ENCODE data around the gene PPOX. TPM values are rescaled to one million over a fixed set of nuclear protein-coding genes. Genes with fewer than 3 reads are reported as not detected.

The PPOX gene
- total RNA-seq, 1 experiment from 2014 or later: 30.3 TPM

- POLR2A ChIA-PET: interaction anchor here (0.9 to 3.6 kb wide), 5 partner anchors 9 to 98 kb away, joined by 3 to 20 read pairs (median 4); partner anchors contain the start of genes B4GALT3, NDUFS2 and TOMM40L
- Mint-ChIP-seq H3K27ac (ENCODE audit: low read depth, unreplicated experiment) (no peak overlapping the region), H3K9me3 (ENCODE audit: unreplicated experiment) (no peaks in the 10 kb centered on the region), H3K4me1 (ENCODE audit: insufficient read depth, unreplicated experiment) (peaks cover 6% of the 10 kb centered on the region), H3K4me3 (ENCODE audit: unreplicated experiment) (no peak overlapping the region), H3K36me3 (ENCODE audit: insufficient read depth, unreplicated experiment) (peaks cover 40% of the 10 kb centered on the region), H3K27me3 (ENCODE audit: insufficient read depth, unreplicated experiment) (no peaks in the 10 kb centered on the region)
- no peak for TF ChIP-seq CTCF (IDR thresholded peaks at IDR 0.05; ENCODE audit: unreplicated experiment)
- CTCF ChIA-PET: interaction anchor here (0.8 to 18.5 kb wide), 7 partner anchors 9 to 168 kb away, joined by 3 to 444 read pairs (median 55); partner anchors contain the start of genes NDUFS2 and TOMM40L
- intact Hi-C loops (cut with micrococcal nuclease): no loop called here
- DNase-seq (ENCODE audit: unreplicated experiment): peak; percentile 79
- BruUV-seq (replicated peaks): no TSS peak
Observed at GRCh38 chr1:161216945-161217712, 50.9 kb downstream of the PPOX start.

GRCh38 chr1:161217831-161218230 is 51.6 kb downstream of the PPOX start:
- intact Hi-C loops (cut with micrococcal nuclease): no loop called here
- DNase-seq (ENCODE audit: unreplicated experiment): no peak
- Mint-ChIP-seq H3K27me3 (ENCODE audit: insufficient read depth, unreplicated experiment) (no peaks in the 10 kb centered on the region), H3K9me3 (ENCODE audit: unreplicated experiment) (no peaks in the 10 kb centered on the region), H3K4me1 (ENCODE audit: insufficient read depth, unreplicated experiment) (peaks cover 6% of the 10 kb centered on the region), H3K4me3 (ENCODE audit: unreplicated experiment) (no peak overlapping the region), H3K36me3 (ENCODE audit: insufficient read depth, unreplicated experiment) (peaks cover 33% of the 10 kb centered on the region), H3K27ac (ENCODE audit: low read depth, unreplicated experiment) (no peak overlapping the region)
- TF ChIP-seq CTCF (IDR thresholded peaks at IDR 0.05; ENCODE audit: unreplicated experiment): no peak
- POLR2A ChIA-PET: interaction anchor here (1.2 to 3.6 kb wide), 3 partner anchors 8 to 16 kb away, joined by 4 to 20 read pairs (median 13); partner anchors contain the start of genes NDUFS2 and TOMM40L
- CTCF ChIA-PET: interaction anchor here (1.1 to 18.5 kb wide), 6 partner anchors 9 to 168 kb away, joined by 3 to 444 read pairs (median 197); partner anchors contain the start of genes NDUFS2 and TOMM40L
- BruUV-seq (replicated peaks): no TSS peak

GRCh38 chr1:161218301-161219077 is 52.3 kb downstream of the PPOX start:
- Mint-ChIP-seq H3K4me3 (ENCODE audit: unreplicated experiment) (no peak overlapping the region), H3K4me1 (ENCODE audit: insufficient read depth, unreplicated experiment) (peaks cover 6% of the 10 kb centered on the region), H3K9me3 (ENCODE audit: unreplicated experiment) (no peaks in the 10 kb centered on the region), H3K27ac (ENCODE audit: low read depth, unreplicated experiment) (no peak overlapping the region), H3K27me3 (ENCODE audit: insufficient read depth, unreplicated experiment) (no peaks in the 10 kb centered on the region), H3K36me3 (ENCODE audit: insufficient read depth, unreplicated experiment) (peaks cover 26% of the 10 kb centered on the region)
- ChIA-PET CTCF (interaction anchor here (0.9 to 18.5 kb wide), 8 partner anchors 8 to 167 kb away, joined by 3 to 444 read pairs (median 104); partner anchors contain the start of genes NDUFS2 and TOMM40L), POLR2A (interaction anchor here (0.6 to 3.6 kb wide), 5 partner anchors 7 to 96 kb away, joined by 3 to 20 read pairs (median 7); partner anchors contain the start of genes NDUFS2 and SDHC)
- no TSS peak for BruUV-seq (replicated peaks)
- TF ChIP-seq CTCF (IDR thresholded peaks at IDR 0.05; ENCODE audit: unreplicated experiment): no peak
- no peak for DNase-seq (ENCODE audit: unreplicated experiment)
- intact Hi-C loops (cut with micrococcal nuclease): no loop called here

Data from MCF 10A (cell line).